Stimulated activated CD8-positive, alpha-beta memory T cell treated with anti-CD3 and anti-CD28 coated beads, Interleukin-15, amount 100 ng/mL, for 1 hour (primary cell): Measurements from ENCODE around the gene PALMD.

Source experiments
- DNase-seq: peaks from one replicate; pipeline ENCODE4 v3.0.0-alpha.2; 2020; ENCODE audit warnings: low read depth

The PALMD gene

DNA sequence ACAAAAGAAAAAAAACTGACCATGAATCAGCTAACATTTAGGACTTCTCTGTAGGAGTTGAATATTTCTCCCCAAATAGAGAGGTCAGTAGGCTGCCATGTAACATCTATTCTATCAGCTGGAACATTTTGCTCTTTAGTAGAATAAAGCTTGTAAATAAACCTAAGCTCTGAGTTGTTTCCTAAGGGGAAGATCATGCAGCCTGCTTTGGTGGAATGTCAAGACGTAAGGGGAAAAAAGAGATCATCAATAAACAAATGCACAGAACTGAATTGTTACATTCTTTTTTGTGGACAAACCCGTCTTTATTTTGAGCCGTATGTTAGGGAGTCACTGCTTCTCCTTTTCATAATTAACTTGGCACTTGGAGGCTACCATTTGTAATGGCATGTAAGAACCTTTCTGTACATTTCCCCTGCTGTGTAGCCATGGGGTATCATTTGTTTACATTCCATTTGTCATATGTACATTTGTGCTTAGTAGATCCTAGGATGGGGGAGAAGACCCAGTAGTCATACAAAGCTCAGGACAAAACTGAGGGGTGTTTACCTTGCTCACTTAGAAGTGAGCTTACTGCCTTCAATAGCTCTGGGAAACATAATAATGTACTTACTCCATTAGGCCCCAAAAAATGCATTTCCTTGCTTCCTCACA is 10.8 kb upstream of the PALMD start:
- DNase-seq = no peak

GRCh38 chr1:99635664-99636063 is 10.2 kb upstream of the PALMD start:
- DNase-seq = no peak

DNA sequence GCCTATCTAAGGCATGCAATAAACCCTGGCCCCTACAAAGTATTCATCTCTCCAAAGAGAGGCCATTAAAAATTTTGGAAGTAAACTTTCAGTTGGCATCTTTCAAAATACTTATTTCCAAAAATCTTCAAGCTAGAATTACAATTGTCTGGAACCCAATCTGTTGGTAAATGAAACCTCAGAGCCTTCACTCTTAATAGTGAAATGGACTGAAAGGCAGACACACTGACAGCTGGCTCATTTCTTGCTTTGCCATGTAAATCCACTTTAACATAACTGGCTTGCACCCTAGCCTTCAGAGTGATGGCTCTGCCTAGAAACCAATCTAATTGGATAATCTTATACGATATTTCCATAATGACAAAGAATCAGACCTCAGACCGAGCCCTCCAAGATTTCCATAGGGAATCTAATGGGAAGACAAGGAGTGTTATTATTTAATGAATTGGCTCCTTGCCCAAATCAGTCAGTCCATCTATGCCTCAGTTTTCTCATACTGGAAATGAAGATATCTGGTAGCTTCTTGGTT is 9.2 kb upstream of the PALMD start:
- no peak for DNase-seq

DNA sequence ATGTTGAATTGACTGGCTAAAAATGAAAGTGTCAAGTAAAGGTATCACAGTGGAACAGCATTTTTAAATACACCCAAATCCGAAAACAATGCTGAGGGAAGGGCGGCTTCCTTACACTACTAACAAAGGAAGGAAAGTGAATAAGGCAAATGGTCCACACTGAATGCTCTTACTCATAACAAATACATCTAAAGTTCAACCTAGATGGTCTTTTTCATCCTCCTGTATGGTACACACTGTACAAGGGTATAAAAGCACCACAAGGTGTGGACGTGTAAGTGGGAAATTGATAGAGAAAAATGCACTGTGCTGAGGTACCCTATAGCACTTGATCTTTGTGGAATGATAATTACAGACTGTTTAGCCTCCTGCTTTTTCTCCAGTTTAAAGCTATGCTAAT is 7.1 kb upstream of the PALMD start:
- no peak for DNase-seq

DNA sequence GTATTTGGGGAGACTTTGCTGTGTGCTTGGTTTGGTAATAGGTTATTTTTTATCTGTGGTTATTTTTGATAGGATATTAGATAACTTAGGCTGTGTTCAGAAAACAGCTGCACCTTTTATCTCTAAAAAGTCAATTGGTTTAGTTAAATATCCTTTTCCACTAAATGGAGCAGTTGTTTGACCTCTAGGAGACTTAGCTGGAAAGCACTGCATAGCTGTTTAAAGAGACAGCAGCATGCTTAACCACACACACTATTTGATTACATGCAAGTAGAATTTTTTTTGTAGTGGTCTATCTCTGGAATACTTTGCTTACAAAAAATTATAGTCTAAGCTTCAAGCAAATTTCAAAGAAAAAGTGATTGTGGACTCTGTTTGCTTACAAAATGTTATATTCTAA is 6.5 kb upstream of the PALMD start:
- no peak for DNase-seq

- no peak for DNase-seq
These were observed 6.0 kb upstream of the PALMD start for GRCh38 chr1:99639945-99640344.

DNA sequence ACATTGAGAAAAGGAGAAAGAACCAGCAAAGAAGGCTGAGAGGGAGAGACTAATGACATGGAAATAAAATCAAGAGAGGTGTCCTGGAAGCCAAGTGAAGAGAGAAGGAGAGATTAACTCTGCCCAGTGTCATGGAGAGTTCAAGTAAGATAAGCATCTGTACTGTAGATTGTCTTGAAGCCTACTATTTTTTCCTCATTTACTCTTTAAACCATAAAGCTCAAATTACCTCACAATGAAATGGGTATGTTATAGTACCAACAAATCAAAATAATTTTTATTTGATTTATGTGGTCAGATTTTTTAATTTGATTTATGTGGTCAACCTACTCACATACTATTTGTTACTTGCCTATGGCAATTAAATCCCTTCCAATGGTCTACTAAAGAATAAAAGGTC is 5.2 kb upstream of the PALMD start:
- DNase-seq = no peak

DNA sequence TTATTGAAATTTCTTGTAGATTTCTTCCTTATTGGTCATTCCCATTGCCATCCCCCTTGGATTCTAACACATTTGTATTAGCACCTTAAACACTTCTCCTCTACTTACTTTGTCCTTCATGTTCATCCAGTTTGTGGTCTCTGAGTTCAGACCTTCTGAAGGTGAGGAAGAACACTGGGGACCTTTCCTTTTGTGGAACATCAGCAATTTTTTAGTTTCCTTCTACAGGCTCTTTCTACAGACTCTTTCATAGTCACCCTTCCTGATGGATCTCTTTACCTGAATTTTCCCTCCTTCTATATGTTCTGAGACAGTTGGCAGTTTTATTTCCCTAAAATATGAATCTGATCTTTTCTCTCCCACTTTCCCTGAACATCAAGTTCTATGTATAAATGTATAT is 4.4 kb upstream of the PALMD start:
- no peak for DNase-seq

- DNase-seq = no peak
These were observed 3.9 kb upstream of the PALMD start for GRCh38 chr1:99642053-99642452.

DNA sequence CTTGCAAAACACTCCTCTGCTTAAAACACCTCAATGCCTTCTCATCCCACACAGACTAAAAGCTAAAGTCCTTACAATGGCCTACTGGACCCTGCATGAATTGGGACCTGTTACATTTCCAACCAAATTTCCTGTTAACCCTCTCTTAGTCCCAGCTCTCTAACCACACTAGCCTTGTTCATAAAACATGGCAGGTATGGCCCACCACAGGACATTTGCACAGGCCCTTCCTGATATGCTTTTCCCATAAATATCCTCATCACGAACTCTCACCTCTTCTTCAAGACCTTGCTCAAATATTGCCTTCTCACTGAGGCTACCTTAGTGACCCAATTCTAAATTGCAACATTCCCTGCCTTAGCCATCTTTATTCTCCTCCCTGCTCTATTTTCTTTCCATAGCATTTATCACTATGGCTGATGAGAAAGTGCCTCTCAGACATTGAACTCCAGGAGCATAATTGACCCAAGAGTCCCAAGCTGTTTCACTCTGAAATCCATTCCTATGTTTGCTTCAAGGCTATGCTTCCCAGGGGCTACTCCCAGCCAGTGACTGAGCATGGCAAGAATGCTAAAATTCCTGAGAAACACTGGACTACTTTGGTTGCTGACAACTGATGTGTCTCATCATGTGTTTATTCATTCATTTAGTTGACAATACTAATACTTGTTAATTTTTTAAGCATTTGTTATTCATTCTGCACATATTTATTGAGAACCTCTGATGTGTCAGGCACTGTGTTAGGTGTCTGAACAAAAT is 2.7 kb upstream of the PALMD start:
- DNase-seq = no peak

DNA sequence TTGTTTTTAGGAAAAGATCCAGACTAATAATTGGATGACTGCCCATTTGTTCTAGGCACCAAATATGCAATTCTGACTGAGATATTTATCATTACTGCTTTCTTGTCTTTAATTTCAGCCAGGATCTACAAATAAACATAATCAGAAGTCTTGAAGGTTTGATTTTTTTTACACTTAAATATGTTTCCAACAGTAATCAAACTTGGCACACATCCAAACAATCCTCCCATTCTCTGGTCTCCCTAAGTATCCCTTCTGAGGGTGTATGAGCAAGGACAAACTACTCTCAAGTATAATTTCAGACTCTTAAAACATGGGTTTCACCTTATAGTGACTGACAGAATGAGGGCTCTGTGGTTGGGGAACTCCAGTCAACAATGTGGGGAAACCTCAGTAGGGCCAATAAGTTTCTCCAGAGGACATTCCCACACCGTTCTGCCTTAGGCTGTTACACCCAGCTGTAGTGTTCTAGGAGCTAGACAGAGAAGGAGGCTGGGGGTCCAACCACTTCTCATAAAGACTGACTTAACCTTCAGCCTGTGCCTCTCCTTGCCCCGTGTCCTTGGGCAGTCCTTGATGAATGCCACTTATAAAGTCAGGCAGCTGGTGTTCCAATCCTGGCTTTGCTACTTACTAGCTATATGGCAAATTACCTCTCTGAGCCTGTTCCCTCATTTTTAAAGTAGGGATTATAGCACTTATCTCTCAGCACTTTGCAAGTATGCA is 1.5 kb upstream of the PALMD start:
- no peak for DNase-seq

- DNase-seq = no peak
These were observed 710 bp upstream of the PALMD start for GRCh38 chr1:99645203-99645602.

- no peak for DNase-seq
These were observed 955 bp downstream of the PALMD start for GRCh38 chr1:99646868-99647267.

GRCh38 chr1:99647490-99647889 is 1.6 kb downstream of the PALMD start:
- DNase-seq = no peak

GRCh38 chr1:99648107-99648506 is 2.2 kb downstream of the PALMD start:
- no peak for DNase-seq

- no peak for DNase-seq
These were observed 4.1 kb downstream of the PALMD start for GRCh38 chr1:99650030-99650429.

GRCh38 chr1:99650773-99651437 is 5.0 kb downstream of the PALMD start:
- DNase-seq = no peak

DNA sequence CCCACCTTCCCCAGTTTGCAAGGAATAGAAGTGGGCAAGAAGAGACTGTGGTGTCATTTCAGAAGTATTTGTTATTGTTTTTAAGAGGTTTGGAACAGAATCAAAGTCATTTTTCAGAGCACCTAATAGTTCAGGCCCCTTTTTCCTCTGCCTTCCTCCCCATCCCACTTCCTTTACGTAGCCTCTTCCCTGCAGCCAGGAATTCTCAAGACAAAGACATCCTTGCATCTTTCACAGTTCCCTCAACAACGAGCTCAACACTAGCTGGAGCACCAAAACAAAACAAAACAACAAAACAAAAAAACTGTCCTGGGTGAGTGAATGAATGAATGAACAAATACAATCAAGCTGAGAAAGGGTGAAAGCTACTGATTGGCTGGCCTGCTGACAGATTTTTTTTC is 7.0 kb downstream of the PALMD start:
- no peak for DNase-seq

DNA sequence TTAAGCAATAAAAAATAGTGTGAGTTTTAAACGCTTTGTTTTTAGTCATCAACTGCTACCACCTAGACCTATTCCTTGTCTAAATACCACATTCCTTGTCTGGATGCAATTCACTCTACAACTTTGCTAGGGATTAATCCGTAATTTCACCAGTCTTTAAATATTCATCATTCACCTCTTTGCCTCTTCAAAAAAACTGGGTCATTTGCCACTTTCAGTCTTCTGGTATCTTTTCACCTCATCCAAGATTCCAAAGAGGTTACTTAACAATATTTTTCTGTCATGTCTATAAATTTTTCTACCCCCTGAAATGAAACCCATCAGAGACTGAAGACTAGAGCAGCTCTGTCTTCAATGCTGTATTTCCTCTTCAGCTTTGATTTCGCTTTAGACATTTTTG is 9.5 kb downstream of the PALMD start:
- no peak for DNase-seq

GRCh38 chr1:99656701-99657100 is 10.8 kb downstream of the PALMD start:
- DNase-seq = no peak

DNA sequence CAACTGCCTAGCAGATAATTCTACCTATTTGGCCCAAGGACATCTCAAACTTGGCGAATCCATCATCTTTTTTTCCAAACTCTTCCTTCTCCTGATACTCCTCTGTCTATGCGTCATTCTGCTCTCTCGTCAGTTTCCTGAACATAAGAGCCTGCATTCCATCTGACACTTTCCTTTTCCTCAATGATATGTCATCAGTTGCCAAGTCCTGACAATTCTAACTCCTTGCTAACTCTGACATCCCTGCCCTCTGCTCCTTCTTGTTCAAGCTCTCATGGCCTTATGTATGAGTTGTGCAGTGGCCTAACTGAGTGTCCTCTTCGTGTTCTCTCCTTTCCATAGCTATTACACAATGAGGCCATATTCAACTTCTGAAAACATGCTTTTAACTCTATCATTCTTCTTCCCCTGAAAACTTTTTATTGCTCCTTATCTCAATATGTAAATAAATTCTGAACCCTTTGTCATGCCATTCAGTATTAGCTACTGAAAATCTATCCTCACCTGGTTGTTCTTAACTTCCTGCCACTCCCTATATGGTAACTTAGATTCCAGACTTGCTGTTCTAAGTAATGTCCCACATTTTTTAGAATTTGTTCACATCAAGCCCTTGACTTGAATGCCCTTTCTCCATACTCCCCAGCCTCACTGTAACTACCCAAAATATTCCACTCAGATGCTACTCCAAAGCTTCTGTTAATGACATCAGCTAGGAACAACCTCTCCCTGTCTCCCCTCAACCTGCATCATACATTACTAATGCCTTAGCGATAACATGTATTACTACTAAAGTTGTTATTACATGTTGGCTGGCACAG is 11.5 kb downstream of the PALMD start:
- no peak for DNase-seq

DNA sequence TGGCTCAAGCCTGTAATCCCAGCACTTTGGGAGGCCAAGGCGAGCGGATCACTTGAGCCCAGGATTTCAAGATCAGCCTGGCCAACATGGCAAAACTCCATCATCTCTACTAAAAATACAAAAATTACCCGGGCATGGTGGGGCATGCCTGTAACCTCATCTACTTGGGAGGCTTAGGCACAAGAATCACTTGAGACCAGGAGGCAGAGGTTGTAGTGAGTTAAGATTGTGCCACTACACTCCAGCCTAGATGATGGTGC is 12.0 kb downstream of the PALMD start:
- no peak for DNase-seq
